HEK293 (cell line): ENCODE measurements around the gene DCTN4.

Experiments used
- CTCF ChIA-PET: fragments of 350-600 bp; formaldehyde crosslinking; extraction: SDS; loops from one replicate; lab custom pipeline; 2021; ENCODE audit warnings: antibody characterized with exemption; lab: Yijun Ruan, JAX
- POLR2A ChIA-PET: fragments of 300-600 bp; formaldehyde crosslinking; extraction: SDS; loops from one replicate; lab custom pipeline; 2020; ENCODE audit warnings: antibody characterized with exemption, inconsistent platforms; lab: Yijun Ruan, JAX
- H3K27ac ChIP-seq: fragments of 200-500 bp; sonication (Bioruptor generic); 2 replicates; pipeline ENCODE4 v1.5.1; 2014; ENCODE audit warnings: low read depth, low read length, control low read depth, inconsistent platforms; ENCODE audit errors: extremely low read depth
- H3K36me3 ChIP-seq, 2 experiments: fragments of 200-500 bp in 1 of 2; sonication (Bioruptor generic) in 1 of 2; 1 replicate in 1 of 2; 2 replicates in 1 of 2; pipeline ENCODE4 v1.5.1; 2014 to 2017; ENCODE audit warnings: inconsistent platforms in 2 of 2, low read length in 2 of 2; ENCODE audit not compliant: control insufficient read depth in 2 of 2, insufficient read depth in 1 of 2
- H3K4me1 ChIP-seq: fragments of 200-500 bp; sonication (Bioruptor generic); 2 replicates; pipeline ENCODE4 v1.5.1; 2014; ENCODE audit warnings: mild to moderate bottlenecking, low read length, inconsistent platforms; ENCODE audit not compliant: control insufficient read depth, insufficient read depth
- H3K4me3 ChIP-seq: 2 replicates; pipeline ENCODE4 v1.5.1; 2011; ENCODE audit warnings: low read depth, mild to moderate bottlenecking, control low read depth, low read length, moderate library complexity
- H3K9me3 ChIP-seq: fragments of 200-500 bp; sonication (Bioruptor generic); 2 replicates; pipeline ENCODE4 v1.5.1; 2014; ENCODE audit warnings: low read depth, low read length, inconsistent platforms; ENCODE audit not compliant: control insufficient read depth, insufficient read depth
- GLI2 ChIP-seq: fragments of 450-650 bp; formaldehyde crosslinking; IDR thresholded peaks from 2 replicates; pipeline ENCODE4; 2017; ENCODE audit warnings: missing biosample characterization, missing genetic modification characterization, low read depth, borderline replicate concordance
- KLF16 ChIP-seq: fragments of 450-650 bp; formaldehyde crosslinking; IDR thresholded peaks from 2 replicates; pipeline ENCODE4 v1.5.1; 2017; ENCODE audit warnings: missing biosample characterization, missing genetic modification characterization
- KLF8 ChIP-seq: fragments of 450-650 bp; formaldehyde crosslinking; IDR thresholded peaks from 2 replicates; pipeline ENCODE4 v1.5.1; 2016; ENCODE audit warnings: missing biosample characterization, missing genetic modification characterization
- MEIS1 ChIP-seq: sonication (generic); formaldehyde crosslinking; IDR thresholded peaks from 2 replicates; pipeline ENCODE4 v1.8.1; 2022; ENCODE audit warnings: missing genetic modification reagents, mild to moderate bottlenecking, borderline replicate concordance
- OVOL3 ChIP-seq: fragments of 450-650 bp; formaldehyde crosslinking; IDR thresholded peaks from 2 replicates; pipeline ENCODE4 v1.5.1; 2016; ENCODE audit warnings: missing biosample characterization, missing genetic modification characterization
- PRDM10 ChIP-seq: fragments of 450-650 bp; formaldehyde crosslinking; IDR thresholded peaks from 2 replicates; pipeline ENCODE4 v1.5.1; 2016; ENCODE audit warnings: missing biosample characterization, missing genetic modification characterization
- WT1 ChIP-seq: fragments of 450-650 bp; formaldehyde crosslinking; IDR thresholded peaks from 2 replicates; pipeline ENCODE4 v1.5.1; 2016; ENCODE audit warnings: missing biosample characterization, missing genetic modification characterization
- YY1 ChIP-seq: fragments of 450-650 bp; formaldehyde crosslinking; IDR thresholded peaks from 2 replicates; pipeline ENCODE4 v1.5.1; 2018; ENCODE audit warnings: missing biosample characterization, missing genetic modification characterization
- ZNF26 ChIP-seq: fragments of 450-650 bp; formaldehyde crosslinking; IDR thresholded peaks from 2 replicates; pipeline ENCODE4 v1.5.1; 2016; ENCODE audit warnings: missing biosample characterization, missing genetic modification characterization
- ZNF585B ChIP-seq: fragments of 450-650 bp; formaldehyde crosslinking; IDR thresholded peaks from 2 replicates; pipeline ENCODE4 v1.5.1; 2016; ENCODE audit warnings: missing biosample characterization, missing genetic modification characterization
- ZNF596 ChIP-seq: fragments of 450-650 bp; IDR thresholded peaks from 2 replicates; pipeline ENCODE4 v1.5.0; 2018; ENCODE audit warnings: missing biosample characterization, mild to moderate bottlenecking, missing genetic modification characterization, moderate library complexity
- ZNF629 ChIP-seq: fragments of 450-650 bp; formaldehyde crosslinking; IDR thresholded peaks from 2 replicates; pipeline ENCODE4 v1.5.1; 2017; ENCODE audit warnings: missing biosample characterization, missing genetic modification characterization
- ZNF660 ChIP-seq: fragments of 450-650 bp; IDR thresholded peaks from 2 replicates; pipeline ENCODE4 v1.5.1; 2018; ENCODE audit warnings: missing biosample characterization, mild to moderate bottlenecking, missing genetic modification characterization
- ZNF664 ChIP-seq: fragments of 450-650 bp; formaldehyde crosslinking; IDR thresholded peaks from 2 replicates; pipeline ENCODE4 v1.5.1; 2016; ENCODE audit warnings: missing biosample characterization, missing genetic modification characterization
- ZNF701 ChIP-seq: fragments of 450-650 bp; formaldehyde crosslinking; IDR thresholded peaks from 2 replicates; pipeline ENCODE4 v1.5.1; 2016; ENCODE audit warnings: missing biosample characterization, missing genetic modification characterization
- ZNF707 ChIP-seq: fragments of 450-650 bp; formaldehyde crosslinking; IDR thresholded peaks from 2 replicates; pipeline ENCODE4 v1.5.1; 2016; ENCODE audit warnings: missing biosample characterization, missing genetic modification characterization
- ZNF843 ChIP-seq: fragments of 450-650 bp; formaldehyde crosslinking; IDR thresholded peaks from 2 replicates; pipeline ENCODE4 v1.5.1; 2016; ENCODE audit warnings: missing biosample characterization, missing genetic modification characterization
- TF ChIP-seq, protein P1 (sequence below): fragments of 450-650 bp; formaldehyde crosslinking; IDR thresholded peaks from 2 replicates; pipeline ENCODE4 v1.5.1; 2017; ENCODE audit warnings: missing biosample characterization, missing genetic modification characterization
- TF ChIP-seq, protein P2 (sequence below): fragments of 450-650 bp; formaldehyde crosslinking; IDR thresholded peaks from 2 replicates; pipeline ENCODE4 v1.5.1; 2016; ENCODE audit warnings: missing biosample characterization, missing genetic modification characterization
- TF ChIP-seq, protein P3 (sequence below): fragments of 450-650 bp; formaldehyde crosslinking; IDR thresholded peaks from 2 replicates; pipeline ENCODE4 v1.5.1; 2016; ENCODE audit warnings: missing biosample characterization, missing genetic modification characterization, borderline replicate concordance
- TF ChIP-seq, protein P4 (sequence below): fragments of 450-650 bp; IDR thresholded peaks from 2 replicates; pipeline ENCODE4 v1.5.1; 2018; ENCODE audit warnings: missing biosample characterization, missing genetic modification characterization
- TF ChIP-seq, protein P5 (sequence below): fragments of 450-650 bp; formaldehyde crosslinking; IDR thresholded peaks from 2 replicates; pipeline ENCODE4 v1.5.1; 2016; ENCODE audit warnings: missing biosample characterization, missing genetic modification characterization

The DCTN4 gene

GRCh38 chr5:150694612-150695011 is 64.2 kb downstream of the DCTN4 start:
- ChIA-PET CTCF (interaction anchor here (0.5 to 1.5 kb wide), 2 partner anchors 77 to 134 kb away, joined by 3 to 7 read pairs; no protein-coding TSS in a partner anchor), POLR2A (interaction anchor here (0.6 to 1.7 kb wide), 3 partner anchors 41 to 102 kb away, joined by 3 to 5 read pairs (median 3); no protein-coding TSS in a partner anchor)
- H3K4me3 ChIP-seq = no peak overlapping the region
- peak overlapping the region; percentile 1; the same call in 1 of the 2 replicates for H3K27ac ChIP-seq
- peaks cover 70 to 93% of the 10 kb centered on the region in 2 experiments for H3K36me3 ChIP-seq
- H3K9me3 ChIP-seq = no peaks in the 10 kb centered on the region
- peaks cover 10% of the 10 kb centered on the region for H3K4me1 ChIP-seq
- TF ChIP-seq PRDM10 (tag by site-specific recombination) (peak; percentile 77), ZNF629 (tag by site-specific recombination) (0 out of 2 replicates have a peak, but pooled peaks have one; percentile 18), ZNF701 (tag by site-specific recombination) (no peak), MEIS1 (CRISPR knock-in tag) (no peak), ZNF26 (tag by site-specific recombination) (no peak), GLI2 (no peak), ZNF585B (tag by site-specific recombination) (no peak), KLF16 (peak; percentile 50; the same call in 1 of the 2 replicates), WT1 (tag by site-specific recombination) (peak; percentile 35; the same call in 1 of the 2 replicates), ZNF707 (tag by site-specific recombination) (no peak), ZNF664 (no peak), ZNF660 (tag by site-specific recombination) (no peak), YY1 (tag by site-specific recombination) (no peak), KLF8 (peak; percentile 67), OVOL3 (tag by site-specific recombination) (no peak), ZNF843 (tag by site-specific recombination) (peak; percentile 84), ZNF596 (tag by site-specific recombination) (no peak)
- TF ChIP-seq, protein P1, sequence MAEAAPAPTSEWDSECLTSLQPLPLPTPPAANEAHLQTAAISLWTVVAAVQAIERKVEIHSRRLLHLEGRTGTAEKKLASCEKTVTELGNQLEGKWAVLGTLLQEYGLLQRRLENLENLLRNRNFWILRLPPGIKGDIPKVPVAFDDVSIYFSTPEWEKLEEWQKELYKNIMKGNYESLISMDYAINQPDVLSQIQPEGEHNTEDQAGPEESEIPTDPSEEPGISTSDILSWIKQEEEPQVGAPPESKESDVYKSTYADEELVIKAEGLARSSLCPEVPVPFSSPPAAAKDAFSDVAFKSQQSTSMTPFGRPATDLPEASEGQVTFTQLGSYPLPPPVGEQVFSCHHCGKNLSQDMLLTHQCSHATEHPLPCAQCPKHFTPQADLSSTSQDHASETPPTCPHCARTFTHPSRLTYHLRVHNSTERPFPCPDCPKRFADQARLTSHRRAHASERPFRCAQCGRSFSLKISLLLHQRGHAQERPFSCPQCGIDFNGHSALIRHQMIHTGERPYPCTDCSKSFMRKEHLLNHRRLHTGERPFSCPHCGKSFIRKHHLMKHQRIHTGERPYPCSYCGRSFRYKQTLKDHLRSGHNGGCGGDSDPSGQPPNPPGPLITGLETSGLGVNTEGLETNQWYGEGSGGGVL (tag by site-specific recombination) = peak; percentile 75
- TF ChIP-seq, protein P2, sequence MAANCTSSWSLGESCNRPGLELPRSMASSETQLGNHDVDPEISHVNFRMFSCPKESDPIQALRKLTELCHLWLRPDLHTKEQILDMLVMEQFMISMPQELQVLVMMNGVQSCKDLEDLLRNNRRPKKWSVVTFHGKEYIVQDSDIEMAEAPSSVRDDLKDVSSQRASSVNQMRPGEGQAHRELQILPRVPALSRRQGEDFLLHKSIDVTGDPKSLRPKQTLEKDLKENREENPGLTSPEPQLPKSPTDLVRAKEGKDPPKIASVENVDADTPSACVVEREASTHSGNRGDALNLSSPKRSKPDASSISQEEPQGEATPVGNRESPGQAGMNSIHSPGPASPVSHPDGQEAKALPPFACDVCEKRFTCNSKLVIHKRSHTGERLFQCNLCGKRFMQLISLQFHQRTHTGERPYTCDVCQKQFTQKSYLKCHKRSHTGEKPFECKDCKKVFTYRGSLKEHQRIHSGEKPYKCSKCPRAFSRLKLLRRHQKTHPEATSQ = no peak
- TF ChIP-seq, protein P3, sequence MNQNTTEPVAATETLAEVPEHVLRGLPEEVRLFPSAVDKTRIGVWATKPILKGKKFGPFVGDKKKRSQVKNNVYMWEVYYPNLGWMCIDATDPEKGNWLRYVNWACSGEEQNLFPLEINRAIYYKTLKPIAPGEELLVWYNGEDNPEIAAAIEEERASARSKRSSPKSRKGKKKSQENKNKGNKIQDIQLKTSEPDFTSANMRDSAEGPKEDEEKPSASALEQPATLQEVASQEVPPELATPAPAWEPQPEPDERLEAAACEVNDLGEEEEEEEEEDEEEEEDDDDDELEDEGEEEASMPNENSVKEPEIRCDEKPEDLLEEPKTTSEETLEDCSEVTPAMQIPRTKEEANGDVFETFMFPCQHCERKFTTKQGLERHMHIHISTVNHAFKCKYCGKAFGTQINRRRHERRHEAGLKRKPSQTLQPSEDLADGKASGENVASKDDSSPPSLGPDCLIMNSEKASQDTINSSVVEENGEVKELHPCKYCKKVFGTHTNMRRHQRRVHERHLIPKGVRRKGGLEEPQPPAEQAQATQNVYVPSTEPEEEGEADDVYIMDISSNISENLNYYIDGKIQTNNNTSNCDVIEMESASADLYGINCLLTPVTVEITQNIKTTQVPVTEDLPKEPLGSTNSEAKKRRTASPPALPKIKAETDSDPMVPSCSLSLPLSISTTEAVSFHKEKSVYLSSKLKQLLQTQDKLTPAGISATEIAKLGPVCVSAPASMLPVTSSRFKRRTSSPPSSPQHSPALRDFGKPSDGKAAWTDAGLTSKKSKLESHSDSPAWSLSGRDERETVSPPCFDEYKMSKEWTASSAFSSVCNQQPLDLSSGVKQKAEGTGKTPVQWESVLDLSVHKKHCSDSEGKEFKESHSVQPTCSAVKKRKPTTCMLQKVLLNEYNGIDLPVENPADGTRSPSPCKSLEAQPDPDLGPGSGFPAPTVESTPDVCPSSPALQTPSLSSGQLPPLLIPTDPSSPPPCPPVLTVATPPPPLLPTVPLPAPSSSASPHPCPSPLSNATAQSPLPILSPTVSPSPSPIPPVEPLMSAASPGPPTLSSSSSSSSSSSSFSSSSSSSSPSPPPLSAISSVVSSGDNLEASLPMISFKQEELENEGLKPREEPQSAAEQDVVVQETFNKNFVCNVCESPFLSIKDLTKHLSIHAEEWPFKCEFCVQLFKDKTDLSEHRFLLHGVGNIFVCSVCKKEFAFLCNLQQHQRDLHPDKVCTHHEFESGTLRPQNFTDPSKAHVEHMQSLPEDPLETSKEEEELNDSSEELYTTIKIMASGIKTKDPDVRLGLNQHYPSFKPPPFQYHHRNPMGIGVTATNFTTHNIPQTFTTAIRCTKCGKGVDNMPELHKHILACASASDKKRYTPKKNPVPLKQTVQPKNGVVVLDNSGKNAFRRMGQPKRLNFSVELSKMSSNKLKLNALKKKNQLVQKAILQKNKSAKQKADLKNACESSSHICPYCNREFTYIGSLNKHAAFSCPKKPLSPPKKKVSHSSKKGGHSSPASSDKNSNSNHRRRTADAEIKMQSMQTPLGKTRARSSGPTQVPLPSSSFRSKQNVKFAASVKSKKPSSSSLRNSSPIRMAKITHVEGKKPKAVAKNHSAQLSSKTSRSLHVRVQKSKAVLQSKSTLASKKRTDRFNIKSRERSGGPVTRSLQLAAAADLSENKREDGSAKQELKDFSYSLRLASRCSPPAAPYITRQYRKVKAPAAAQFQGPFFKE (tag by site-specific recombination) = no peak
- TF ChIP-seq, protein P4, sequence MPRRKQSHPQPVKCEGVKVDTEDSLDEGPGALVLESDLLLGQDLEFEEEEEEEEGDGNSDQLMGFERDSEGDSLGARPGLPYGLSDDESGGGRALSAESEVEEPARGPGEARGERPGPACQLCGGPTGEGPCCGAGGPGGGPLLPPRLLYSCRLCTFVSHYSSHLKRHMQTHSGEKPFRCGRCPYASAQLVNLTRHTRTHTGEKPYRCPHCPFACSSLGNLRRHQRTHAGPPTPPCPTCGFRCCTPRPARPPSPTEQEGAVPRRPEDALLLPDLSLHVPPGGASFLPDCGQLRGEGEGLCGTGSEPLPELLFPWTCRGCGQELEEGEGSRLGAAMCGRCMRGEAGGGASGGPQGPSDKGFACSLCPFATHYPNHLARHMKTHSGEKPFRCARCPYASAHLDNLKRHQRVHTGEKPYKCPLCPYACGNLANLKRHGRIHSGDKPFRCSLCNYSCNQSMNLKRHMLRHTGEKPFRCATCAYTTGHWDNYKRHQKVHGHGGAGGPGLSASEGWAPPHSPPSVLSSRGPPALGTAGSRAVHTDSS (tag by site-specific recombination) = no peak
- TF ChIP-seq, protein P5, sequence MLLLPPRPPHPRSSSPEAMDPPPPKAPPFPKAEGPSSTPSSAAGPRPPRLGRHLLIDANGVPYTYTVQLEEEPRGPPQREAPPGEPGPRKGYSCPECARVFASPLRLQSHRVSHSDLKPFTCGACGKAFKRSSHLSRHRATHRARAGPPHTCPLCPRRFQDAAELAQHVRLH (tag by site-specific recombination) = peak; percentile 56; the same call in 1 of the 2 replicates
